NCI-H345 treated with DMSO at 0.1 percent for 48 hours (cell line): ENCODE data around the gene ARHGAP12.
A peak's percentile ranks its signal among the peaks of the same experiment; 100 is the strongest.

ENCODE experiments used
- DNase-seq: peaks from one replicate; lab custom pipeline; 2025; ENCODE audit not compliant: unreplicated experiment; lab: John Stamatoyannopoulos, UW

Gene ARHGAP12

DNA sequence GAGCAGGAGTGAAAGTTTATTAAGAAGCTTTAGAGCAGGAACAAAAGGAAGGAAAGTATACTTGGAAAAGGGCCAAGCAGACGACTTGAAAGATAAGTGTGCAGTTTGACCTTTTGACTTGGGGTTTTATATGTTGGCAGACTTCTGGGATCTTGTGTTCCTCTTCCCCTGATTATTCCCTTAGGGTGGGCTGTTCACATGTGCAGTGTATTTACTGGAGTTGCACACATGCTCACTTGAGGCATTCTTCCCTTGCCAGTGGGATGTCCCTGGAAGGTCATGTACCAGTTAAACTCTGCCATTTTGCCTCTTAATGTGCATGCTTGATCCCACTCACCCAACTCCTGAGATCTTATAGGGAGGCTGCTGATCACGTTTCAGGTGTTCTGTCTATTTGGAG lies 23.4 kb upstream of the ARHGAP12 start:
- no peak for DNase-seq

DNA sequence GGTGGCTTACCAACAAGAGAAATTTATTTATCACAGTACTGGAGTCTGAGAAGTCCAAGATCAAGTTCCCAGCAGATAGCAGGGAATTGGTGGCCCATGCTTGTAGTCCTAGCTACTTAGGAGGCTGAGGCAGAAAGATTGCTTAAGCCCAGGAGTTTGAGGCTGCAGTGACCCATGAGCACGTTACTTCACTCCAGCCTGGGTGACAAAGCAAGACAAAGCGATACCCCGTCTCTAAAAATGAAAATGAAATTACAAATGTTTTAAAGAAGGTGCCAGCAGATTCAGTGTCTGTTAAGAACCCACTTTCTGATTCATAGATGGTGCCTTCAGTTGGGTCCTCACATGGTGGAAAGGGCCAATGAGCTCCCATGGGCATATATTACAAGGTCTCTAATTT lies 20.6 kb upstream of the ARHGAP12 start:
- no peak for DNase-seq

DNA sequence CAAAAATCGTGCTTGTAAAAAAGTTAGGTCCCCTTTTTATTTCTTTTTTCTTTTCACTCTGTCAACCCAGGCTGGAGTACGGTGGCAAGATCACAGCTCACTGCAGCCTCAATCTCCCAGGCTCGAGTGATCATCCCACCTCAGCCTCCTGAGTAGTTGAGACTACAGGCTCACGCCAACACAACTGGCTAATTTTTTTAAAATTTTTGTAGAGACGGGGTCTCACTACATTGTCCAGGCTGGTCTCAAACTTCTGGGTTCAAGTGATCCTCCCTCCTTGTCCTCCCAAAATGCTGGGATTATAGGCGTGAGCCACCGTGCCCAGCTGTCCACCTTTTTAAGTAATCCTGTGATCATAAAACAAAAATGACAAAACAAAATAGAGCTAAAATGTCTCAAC lies 19.4 kb upstream of the ARHGAP12 start:
- no peak for DNase-seq

DNA sequence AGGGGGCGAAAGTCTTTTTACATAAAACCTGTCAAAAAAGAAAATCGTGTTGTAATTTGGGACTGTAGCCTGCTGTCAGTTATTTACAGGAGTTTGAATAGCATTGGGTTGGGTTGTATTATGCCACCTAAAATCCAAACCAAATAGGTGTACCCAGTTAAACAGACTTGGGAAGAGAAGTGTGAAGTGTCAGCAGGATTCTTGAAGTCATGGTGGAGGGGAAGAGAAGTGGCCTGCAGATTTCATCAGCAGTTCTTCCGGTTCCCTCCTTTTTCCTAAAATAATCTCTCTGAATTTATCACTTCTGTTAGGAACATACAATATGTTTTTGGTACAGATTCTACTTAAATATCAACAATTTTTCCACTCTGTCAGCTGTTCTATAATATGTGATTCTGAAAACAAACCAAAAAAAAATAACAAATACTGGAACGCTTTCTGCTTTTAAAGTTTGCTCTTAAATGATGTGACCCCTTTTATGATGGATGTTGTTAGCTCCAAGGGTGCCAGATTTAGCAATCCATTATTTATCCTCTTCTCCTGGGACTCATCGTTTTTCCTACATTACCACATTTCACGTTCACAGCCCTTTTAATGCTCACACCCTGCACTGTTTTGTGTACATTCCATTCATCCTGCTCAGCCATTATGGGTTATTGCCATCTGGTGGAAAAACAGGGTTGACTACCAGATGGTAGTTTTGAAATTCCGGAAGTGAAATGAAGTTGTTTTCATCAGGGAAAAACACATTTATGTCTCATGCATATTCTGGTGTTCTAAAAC lies 18.7 kb upstream of the ARHGAP12 start:
- no peak for DNase-seq

DNA sequence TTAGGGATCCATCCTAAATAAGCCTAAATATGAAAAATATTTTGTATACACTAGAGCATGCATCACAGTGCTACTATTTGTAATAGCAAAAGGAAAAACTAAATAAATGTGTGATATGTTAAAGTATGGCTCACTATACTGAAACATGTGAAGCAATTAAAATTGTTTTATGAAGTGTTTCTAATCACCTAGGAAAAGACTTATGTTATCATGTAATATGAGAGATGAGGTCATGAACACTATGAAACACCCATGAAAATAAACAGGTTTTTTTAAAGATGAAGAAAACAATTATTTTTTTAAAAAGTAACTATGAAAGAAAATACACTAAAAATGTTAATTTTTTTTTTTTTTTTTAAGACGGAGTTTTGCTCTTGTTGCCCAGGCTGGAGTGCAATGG lies 16.8 kb upstream of the ARHGAP12 start:
- DNase-seq: no peak

DNA sequence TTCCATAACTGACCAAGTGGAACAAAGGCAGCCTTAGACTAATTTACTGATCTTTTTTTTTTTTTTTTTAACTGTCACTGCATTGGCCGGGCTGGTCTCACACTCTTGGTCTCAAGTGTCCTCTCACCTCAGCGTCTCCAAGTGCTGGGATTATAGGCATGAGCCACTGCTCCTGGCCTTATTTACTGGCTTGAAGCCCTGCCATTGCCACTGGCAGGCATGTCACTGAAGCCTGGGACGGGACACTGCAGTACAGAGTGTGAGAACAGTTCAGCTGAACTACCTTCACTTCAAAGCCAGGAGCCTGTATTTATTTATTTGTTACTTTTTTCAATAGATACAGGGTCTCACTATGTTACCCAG lies 15.4 kb upstream of the ARHGAP12 start:
- DNase-seq: no peak

DNA sequence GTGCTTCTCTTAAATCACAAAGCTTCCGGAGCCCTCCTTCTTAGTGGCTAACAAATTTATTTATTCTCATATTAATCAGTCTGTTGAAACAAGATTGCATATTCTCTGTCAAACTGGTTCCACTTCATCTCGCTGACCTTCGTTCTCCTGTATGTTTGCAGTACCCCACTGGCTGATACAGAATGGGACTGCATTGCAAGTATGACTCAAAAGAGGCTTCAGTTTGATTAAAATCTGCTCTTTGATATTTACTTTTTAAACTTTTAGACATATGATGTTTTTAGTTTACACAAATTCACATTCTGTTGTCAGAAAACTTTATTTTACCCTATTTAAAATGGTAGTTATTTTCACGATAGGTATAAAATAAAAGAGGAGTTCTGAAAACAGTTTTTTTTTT lies 14.3 kb upstream of the ARHGAP12 start:
- no peak for DNase-seq

DNA sequence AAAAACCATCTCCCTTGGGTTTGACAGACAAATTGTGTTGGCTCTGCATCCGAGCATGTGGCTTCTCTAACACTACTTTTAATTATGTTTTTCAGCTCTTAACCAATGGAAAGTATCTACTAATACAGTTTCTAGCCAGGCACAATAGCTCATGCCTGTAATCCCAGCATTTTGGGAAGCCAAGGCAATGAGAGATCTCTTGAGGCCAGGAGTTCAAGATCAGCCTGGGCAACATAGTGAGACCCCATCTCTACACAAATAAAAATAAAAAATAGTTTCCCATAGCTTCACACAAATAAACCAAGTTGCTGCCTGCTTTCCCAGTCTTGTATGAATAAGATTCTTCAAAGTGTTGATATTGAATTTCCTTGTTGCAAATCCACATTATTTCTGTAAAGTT lies 13.8 kb upstream of the ARHGAP12 start:
- no peak for DNase-seq

DNA sequence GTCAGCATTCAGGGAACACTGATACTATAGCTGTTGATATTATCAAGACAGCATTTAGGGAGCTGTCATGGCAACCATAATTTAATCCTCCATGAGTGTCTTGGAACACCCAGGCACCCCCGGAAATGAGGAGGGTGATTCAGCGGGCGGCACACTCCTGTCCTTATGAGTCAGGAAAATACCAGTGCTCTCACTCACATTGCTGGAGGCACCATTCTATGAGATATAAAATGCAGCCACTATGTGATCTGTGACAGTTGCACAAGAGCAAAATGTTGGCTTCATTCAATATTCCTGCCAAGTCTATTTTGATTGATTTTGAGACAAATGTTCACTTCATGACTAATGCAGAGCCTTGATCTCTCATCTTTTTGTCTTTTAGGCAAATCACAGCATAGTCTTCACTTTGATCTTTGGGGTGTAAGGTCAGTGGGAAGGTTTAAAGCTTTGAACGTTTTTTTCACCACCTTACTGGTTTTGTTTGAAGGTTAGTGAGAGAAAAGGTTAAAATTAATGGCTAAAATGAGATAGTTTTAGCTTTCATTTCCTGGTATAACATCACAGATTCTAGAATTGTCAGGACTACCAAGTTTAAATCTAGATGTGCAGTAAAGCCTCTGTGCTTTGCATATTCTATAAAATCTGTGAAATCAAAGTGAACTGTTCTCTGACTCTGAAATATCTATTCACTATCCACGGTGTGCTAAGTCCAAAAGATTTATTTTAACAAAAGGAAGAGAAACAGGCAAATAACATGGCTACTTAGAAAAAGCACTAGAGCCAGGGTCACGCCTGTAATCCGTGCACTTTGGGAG lies 12.4 kb upstream of the ARHGAP12 start:
- no peak for DNase-seq

DNA sequence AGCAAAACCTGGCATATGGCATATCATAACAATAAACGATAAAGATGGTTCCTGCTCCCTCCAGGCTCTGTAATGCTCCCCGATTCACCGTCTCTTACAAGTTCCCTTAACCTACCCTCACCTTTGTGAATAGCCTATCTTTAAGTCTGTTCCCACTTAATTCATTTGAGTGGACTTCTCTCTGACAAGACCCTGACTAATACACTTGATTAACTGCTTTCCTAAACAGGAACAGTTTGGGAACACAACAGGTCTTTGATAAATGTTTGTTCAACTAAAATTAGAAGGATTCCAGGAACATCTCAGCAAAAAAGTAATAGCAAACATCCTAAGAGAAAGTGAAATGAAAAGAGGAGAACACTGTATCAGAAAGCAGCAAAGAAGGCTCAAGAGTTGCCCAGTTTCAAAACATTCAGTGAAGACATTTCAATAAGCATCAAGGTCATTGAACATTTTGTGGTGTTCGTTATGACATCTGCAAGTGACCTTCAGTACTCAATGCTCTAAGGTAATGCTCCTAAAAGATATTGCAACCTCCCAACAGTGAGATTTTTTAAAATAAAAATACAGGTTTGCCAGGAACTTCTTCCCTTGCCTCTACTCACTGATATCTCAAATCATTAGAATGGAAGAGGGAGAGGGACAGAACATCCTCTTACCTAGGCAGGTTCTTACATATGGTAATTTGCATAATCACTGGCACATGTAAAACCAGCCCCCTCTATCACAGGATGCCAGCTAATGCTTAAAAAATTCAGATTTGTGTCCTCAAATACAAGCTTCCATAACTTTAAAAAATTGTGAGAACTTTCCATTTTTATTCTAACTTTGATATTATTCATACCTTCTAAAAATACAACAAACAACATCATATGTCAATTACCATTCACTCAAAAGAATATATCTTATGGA lies 11.4 kb upstream of the ARHGAP12 start:
- DNase-seq: no peak

DNA sequence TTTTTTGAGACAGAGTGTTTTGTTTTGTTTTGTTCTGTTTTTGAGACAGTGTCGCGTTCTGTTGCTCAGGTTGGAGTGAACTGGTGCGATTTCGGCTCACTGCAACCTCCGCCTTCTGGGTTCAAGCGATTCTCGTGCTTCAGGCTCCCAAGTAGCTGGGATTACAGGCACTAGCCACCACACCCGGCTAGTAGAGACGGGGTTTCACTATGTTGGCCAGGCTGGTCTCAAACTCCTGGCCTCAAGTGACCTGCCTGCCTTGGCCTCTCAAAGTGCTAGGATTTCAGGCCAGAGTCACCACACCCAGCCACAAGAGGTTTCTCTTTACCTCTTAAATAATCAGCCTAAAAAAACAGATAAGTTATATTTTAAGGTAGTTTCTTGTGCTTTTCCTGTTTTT lies 8.7 kb upstream of the ARHGAP12 start:
- DNase-seq: no peak

DNA sequence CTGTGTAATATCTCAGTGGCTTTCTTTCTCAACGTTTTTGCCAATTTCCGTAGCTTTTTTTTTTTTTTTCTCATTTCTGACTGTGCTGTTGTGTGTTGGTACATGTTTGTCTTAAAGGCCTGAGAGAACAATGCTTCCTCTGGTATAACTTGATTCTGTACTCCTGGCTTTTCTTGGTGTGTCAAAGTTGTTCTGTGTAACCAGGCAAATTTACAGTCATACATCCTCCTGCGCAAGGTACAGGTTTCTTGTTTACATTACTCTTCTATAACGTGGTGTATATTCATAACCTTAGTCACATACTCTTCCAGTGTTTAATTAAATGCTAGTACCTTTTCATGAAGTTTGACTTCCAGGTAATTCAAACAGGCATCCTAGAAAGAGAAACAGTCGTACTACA lies 8.3 kb upstream of the ARHGAP12 start:
- no peak for DNase-seq

DNA sequence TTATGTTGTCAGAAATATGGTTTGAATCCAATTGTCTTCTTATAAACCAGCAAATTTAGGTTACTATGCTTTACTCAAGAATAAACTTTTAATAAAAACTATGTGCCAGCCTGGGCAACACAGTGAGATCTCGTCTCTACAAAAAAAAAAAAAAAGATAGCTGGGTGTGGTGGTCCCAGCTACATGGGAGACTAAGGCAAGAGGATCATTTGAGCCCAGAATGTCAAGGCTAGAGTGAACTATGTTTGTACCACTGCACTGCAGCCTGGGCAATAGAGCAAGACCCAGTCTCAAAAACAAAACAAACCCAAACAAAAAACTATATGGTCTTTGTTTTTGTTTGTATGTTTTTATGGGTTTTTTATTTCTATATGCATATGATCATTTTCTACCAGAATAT lies 7.5 kb upstream of the ARHGAP12 start:
- no peak for DNase-seq

DNA sequence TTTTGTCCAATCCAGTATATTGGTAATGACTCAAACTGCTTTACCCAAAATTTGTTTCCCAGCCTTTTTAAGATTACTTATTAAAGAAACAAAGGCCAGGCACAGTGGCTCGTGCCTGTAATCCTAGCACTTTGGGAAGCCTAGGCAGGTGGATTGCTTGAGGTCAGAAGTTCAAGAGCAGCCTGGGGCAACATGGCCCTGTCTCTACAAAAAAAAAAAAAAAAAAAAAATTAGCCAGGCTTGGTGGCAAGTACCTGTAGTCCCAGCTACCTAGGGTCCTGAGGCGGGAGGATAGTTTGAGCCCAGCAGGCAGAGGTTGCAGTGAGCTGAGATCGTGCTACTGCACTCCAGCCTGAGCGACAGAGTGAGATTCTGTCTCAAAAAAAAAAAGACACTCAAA lies 7.0 kb upstream of the ARHGAP12 start:
- DNase-seq: no peak

DNA sequence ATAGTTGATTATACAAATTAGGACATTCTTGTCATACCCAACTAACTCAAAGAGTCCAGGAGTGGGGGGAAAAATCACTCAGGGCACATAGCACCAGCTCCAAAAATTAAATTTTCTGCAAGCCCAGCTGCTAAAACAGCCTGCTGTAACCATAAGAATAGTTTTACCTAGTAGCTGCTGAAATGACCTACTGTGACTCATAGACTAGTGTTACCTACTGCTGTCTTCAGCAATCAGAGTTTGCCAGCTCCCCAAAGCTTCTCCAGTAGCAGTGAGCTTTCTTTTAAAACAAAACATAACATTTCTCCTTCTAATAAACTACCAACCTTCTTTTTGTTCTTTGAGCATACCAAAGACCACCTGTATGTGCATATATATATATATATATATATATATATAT lies 4.2 kb upstream of the ARHGAP12 start:
- no peak for DNase-seq

DNA sequence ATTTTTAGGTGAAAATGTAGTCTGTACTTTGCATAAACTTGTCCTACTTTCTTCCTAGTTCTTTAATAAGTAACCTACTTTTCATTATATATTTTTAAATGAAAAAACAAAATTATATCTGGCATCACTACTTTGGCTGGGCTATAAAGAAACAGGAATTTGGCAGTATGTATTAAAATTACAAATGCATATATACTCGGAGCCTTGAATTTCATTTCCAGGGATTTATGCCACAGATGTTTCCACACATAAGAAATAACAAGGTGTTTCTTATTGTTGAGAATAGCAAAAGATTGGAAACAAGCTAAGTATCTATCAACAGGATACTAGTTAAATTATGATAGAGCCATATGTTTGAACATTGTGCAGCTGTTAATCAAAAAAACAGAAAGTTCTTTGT lies 2.2 kb upstream of the ARHGAP12 start:
- DNase-seq: no peak

DNA sequence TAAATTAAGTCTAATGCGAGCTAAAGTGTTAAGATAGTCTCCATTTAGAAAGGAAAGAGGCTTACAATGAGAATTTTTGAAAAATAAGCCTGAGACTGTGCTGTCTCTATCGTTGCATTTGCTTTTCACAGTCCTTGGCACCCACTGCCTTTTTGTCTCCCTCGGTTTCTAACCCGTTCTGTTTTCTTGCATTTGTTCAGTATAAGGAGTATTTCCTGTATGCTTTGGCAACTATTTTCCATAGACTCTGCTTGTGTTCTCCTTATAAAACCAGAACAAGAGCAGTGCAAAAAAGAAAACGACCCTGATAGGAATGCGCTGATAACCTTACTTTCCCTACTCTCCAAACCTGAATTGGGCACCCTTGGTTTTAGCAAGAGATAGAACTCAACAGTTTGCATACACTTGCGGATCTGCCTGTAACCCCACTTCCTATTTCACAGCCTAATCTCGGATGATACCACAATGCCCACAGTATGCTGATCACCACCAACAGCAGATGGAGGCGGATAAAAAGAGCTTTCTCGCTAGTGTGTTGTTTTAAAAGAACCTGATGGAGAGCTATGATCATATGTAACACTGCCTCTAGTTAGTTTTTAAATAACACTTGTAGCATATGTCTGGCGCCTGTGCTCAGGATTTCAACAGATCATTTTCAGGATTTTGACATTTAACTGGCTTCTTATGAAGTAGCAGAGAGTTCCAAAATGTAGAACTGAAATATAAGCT lies 1.6 kb upstream of the ARHGAP12 start:
- no peak for DNase-seq

DNA sequence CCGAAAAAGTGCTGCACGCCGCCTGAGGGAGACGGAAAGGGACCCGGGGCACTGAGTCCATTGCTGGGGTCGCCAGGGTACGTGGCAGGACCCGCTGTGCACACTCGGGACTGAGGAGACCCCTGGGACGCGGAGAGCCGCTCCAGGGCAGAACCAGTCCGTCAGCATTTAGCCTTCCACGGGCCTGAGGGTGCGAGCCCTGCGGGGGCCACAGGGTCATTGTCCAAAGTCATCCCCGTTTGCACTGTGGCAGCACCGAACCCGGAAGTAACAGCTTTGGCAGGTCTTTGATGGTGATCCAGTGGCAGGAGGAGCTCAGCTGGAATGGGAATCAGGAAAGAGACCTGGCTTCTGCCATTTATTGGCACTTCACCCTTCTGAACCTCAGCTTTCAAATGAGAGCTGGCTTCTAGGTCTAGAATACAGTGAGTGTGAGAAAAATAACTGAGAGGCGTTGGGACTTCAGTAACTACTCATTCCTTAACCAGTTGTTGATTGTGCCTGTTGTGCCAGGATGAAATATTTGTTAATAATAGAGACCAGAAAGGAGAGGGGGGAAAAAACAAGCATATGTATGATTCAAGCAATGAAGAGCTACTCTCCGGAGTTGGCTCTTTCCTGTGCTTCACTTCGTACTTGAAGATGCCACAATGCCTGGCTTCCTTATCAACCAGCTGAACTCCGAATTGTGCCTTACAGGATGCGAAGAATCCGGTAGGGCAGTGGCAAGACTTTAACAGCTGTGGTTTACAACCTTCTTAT lies 811 bp upstream of the ARHGAP12 start:
- no peak for DNase-seq

DNA sequence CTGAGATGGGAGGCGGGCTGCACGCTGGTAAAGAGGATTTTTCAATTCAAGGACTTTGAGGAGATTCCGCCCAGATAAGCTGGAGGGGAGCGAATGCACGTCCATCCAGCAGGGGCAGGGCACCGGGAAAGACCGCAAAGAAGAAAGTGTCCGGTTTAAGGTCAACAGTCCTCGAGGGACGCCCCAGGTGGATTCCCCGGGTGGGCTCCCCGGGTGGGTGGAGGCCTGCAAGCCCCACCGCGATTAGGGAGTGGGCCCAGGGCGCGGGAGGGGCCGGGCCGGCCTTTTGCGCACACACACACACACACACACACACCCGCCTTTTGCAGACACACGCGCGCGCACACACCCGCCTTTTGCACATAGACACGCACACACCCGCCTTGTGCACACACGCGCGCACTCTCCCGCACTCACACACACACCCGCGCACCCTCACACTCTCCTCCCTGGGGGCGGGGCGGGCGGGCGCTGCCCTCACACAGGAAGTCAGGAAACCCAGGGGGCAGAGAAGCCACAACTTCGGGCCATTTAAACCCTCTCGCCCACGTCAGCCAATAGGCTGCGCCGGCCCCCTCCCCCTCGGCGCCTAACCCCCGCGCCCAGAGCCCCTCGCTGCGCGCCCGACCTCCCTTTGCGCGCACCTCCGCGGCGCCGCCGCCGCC lies 615 bp downstream of the ARHGAP12 start:
- peak; percentile 28 for DNase-seq

DNA sequence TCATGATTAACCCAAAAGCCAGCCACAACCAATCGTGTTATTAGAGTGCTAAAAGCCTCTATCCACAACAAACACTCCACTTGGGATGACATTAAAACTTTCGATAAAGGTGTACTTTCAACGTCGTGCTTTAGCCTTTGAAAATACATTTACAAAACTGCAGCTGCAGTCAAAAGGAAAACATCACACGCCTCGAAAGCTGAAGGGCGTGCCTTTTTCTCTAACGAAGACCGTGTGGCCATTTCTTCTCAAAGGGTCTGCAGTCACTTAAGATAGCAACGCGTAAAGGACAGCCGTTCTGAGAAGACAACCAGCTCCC lies 1.1 kb downstream of the ARHGAP12 start:
- no peak for DNase-seq
